GM12892 (cell line): ENCODE results near the gene CRYBG2.
"Not testable (repeated sequence)": the region's sequence is repeated elsewhere in the genome, so short reads cannot be mapped to it uniquely, and the experiment has no call there.

ENCODE experiments used
- DNase-seq: peaks from one replicate; pipeline ENCODE4 v3.0.0; 2011; ENCODE audit not compliant: insufficient read length
- FAIRE-seq: peaks from 2 replicates; lab custom pipeline; 2011; peaks lifted over from hg19 to GRCh38; lab: Jason Lieb, UNC
- POLR2A ChIP-seq: IDR thresholded peaks from 2 replicates; pipeline ENCODE4 v1.6.1; 2011; ENCODE audit warnings: low read depth, low read length, control low read depth
- POLR2AphosphoS5 ChIP-seq: IDR thresholded peaks from 2 replicates; pipeline ENCODE4 v1.6.1; 2011; ENCODE audit warnings: low read depth, low read length, control low read depth
- TAF1 ChIP-seq: IDR thresholded peaks from 2 replicates; pipeline ENCODE4 v1.6.1; 2011; ENCODE audit warnings: low read depth, mild to moderate bottlenecking, control low read depth, low read length, borderline replicate concordance

The CRYBG2 gene

GRCh38 chr1:26384076-26384475 is 30.1 kb upstream of the CRYBG2 start:
- FAIRE-seq: no peak
- no peak for TF ChIP-seq POLR2A
- no peak for TF ChIP-seq POLR2AphosphoS5
- no peak for TF ChIP-seq TAF1
- no peak for DNase-seq

GRCh38 chr1:26378879-26379251 is 24.9 kb upstream of the CRYBG2 start:
- FAIRE-seq (no peak), DNase-seq (no peak)
- TF ChIP-seq POLR2AphosphoS5 (no peak), POLR2A (no peak), TAF1 (no peak)

- TF ChIP-seq POLR2AphosphoS5: no peak
- no peak for TF ChIP-seq TAF1
- TF ChIP-seq POLR2A: no peak
- no peak for DNase-seq
- no peak for FAIRE-seq
These were observed 24.4 kb upstream of the CRYBG2 start for GRCh38 chr1:26378088-26378878.

DNA sequence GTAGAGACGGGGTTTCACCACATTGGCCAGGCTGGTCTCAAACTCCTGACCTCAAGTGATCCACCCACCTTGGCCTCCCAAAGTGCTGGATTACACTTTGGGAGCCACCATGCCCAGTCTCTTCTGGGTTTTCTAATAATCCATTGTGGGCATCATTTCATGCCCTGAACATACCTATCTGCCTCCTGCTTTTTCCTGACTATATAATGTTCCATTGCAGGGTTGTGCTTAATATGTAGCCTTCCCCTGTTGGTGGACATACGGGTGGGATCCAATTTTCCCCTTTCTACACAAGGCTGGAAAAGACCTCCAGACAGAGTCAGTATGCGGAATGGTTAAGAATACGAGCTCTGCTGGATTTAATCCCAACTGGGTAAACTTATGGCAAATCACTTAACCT is 22.1 kb upstream of the CRYBG2 start:
- TF ChIP-seq POLR2A (no peak), TAF1 (no peak), POLR2AphosphoS5 (no peak)
- FAIRE-seq (no peak), DNase-seq (no peak)

DNA sequence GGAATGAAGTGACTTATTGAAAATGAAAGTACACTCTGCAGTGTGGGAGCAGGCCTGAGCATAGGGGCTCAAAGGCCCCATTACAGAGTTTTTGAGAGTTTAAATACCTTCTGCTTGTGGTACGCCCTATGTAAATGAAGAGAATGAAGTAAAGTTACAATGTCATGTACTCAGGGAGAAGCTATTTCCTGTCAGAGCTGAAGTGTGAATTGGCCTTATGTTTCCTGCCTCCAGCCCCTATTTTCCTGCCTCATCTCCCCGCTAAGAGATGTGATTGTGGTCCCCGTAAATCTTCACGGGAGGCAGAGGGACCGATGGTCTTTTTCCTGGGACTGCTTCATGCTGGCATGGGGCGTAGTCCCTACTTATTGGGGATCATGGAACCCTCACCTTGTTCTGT is 21.2 kb upstream of the CRYBG2 start:
- no peak for DNase-seq
- TF ChIP-seq TAF1: no peak
- no peak for TF ChIP-seq POLR2A
- TF ChIP-seq POLR2AphosphoS5: no peak
- no peak for FAIRE-seq

DNA sequence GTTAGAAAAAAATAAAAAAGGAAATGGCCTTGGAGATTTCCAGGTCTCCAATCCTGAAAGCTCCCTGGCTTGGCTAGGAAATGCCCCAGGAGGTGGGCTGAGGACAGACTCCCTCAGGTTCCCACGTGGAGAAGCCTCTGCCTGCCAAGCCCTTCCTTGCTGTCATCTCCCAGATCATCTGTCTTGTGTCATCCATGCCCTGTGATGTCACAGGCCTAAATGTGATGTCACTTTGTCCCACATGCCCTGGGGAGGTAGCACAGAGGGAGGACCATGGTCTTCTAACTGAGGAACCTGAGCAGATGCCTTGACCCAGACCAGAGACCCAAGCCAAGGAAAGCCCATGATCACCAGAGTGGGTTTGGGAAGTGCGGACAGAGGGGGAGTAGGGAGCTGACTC is 20.4 kb upstream of the CRYBG2 start:
- not testable (repeated sequence) for DNase-seq
- FAIRE-seq: peak; percentile 69

- TF ChIP-seq TAF1: no peak
- TF ChIP-seq POLR2AphosphoS5: no peak
- TF ChIP-seq POLR2A: no peak
- FAIRE-seq (no peak), DNase-seq (no peak)
These were observed 19.9 kb upstream of the CRYBG2 start for GRCh38 chr1:26373789-26374188.

GRCh38 chr1:26373281-26373680 is 19.4 kb upstream of the CRYBG2 start:
- DNase-seq (no peak), FAIRE-seq (no peak)
- TF ChIP-seq POLR2A (no peak), TAF1 (no peak), POLR2AphosphoS5 (no peak)

DNA sequence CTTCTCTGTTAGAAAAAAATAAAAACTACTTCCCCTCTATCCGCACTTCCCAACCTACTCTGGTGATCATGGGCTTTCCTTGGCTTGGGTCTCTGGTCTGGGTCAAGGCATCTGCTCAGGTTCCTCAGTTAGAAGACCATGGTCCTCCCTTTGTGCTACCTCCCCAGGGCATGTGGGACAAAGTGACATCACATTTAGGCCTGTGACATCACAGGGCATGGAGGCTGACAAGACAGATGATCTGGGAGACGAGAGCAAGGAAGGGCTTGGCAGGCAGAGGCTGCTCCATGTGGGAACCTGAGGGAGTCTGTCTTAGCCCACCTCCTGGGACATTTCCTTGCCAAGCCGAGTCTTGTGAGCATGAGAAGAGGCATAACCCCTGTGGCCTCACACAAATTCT is 18.7 kb upstream of the CRYBG2 start, which contains the start of gene ZNF683:
Gene ZNF683, minus strand, starts transcription at position 140 of the 400 bp plus-strand sequence. CDS start 4,179 bp downstream, outside the sequence.
- peak; percentile 21 for FAIRE-seq
- DNase-seq: not testable (repeated sequence)

- no peak for TF ChIP-seq POLR2A
- TF ChIP-seq POLR2AphosphoS5: no peak
- TF ChIP-seq TAF1: no peak
- DNase-seq (no peak), FAIRE-seq (no peak)
These were observed 18.1 kb upstream of the CRYBG2 start for GRCh38 chr1:26372039-26372438.

DNA sequence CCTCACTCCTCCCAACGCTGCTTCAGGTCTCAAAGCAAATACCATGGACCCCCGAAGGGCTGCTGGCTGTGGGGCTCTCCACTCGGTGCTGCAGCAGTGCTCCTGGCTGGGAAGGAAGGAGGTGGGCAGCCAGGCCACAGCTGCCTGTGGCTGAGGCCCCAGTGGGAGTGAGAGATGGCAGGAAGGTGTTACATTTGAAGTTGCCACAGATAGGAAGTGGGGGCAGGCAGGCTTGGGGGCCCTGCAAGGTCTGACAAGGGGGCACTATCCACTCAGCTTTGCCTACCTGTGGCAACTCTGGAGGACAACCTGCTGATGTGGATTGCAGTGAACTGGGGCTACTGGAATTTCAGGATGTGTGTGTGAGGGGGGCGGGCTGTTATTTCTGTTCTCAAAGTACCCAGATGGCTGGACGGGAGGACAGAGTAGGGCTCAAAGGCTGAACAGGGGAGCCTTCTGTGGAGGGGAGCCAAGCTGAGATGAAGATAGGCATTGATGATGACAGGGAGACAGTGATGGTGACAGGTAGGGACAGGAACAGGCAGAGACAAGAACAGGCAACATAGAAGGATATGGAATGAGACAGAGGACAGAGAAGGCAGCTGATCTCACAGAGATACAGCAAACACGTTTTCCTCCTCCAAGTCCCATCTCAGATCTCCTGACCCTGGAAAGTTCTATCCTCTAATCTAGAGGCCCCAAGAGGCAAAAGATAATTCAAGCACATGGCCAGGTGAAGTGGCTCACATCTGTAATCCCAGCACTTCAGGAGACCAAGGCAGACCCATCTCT is 16.9 kb upstream of the CRYBG2 start:
- DNase-seq (no peak), FAIRE-seq (no peak)
- TF ChIP-seq POLR2A: no peak
- TF ChIP-seq POLR2AphosphoS5: no peak
- TF ChIP-seq TAF1: no peak

GRCh38 chr1:26368486-26368885 is 14.6 kb upstream of the CRYBG2 start:
- DNase-seq: no peak
- FAIRE-seq: no peak
- TF ChIP-seq POLR2AphosphoS5: no peak
- TF ChIP-seq TAF1: no peak
- no peak for TF ChIP-seq POLR2A

GRCh38 chr1:26368006-26368405 is 14.1 kb upstream of the CRYBG2 start:
- FAIRE-seq: no peak
- DNase-seq: no peak
- TF ChIP-seq POLR2AphosphoS5: no peak
- TF ChIP-seq TAF1: no peak
- no peak for TF ChIP-seq POLR2A
